ENCODE results near the gene DNAH8.

DNAH8 gene

DNA sequence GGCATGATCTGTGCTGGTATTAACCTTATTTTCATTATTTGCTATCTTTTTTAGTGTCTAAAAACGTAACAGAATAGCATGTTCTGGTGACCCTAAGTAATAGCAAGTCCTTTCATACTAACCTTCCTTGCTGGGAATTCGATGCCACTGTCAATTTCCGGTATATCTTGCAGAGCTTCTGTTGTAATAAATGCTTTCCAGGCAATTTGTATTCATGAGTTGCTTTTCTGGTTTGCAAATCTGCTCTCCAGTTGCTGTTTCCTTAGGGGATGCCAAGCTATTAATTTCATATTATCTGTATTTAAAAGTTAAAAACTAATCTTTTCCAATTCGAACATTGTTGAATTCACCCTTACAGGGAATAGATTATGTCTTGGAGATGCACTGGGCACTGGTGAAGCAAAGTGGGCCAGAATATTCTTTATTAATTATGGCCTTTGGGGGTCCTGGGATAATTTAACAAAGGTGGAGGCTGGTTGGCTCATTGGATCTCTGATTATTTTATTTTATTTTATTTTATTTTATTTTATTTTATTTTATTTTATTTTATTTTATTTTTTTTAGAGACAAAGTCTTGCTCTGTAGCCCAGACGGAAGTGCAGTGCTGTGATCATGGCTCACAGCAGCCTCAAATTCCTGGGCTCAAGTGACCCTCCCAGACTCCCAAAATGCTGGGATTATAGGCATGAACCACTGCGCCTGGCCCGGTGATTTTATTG is 209.8 kb downstream of the DNAH8 start:
- H3K36me3 ChIP-seq (ENCODE audit: control insufficient read depth, low read length) = no peaks in the 10 kb centered on the region
- TF ChIP-seq, protein P1, sequence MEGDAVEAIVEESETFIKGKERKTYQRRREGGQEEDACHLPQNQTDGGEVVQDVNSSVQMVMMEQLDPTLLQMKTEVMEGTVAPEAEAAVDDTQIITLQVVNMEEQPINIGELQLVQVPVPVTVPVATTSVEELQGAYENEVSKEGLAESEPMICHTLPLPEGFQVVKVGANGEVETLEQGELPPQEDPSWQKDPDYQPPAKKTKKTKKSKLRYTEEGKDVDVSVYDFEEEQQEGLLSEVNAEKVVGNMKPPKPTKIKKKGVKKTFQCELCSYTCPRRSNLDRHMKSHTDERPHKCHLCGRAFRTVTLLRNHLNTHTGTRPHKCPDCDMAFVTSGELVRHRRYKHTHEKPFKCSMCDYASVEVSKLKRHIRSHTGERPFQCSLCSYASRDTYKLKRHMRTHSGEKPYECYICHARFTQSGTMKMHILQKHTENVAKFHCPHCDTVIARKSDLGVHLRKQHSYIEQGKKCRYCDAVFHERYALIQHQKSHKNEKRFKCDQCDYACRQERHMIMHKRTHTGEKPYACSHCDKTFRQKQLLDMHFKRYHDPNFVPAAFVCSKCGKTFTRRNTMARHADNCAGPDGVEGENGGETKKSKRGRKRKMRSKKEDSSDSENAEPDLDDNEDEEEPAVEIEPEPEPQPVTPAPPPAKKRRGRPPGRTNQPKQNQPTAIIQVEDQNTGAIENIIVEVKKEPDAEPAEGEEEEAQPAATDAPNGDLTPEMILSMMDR (IDR thresholded peaks at IDR 0.05; ENCODE audit: low read depth, low read length, poor library complexity, severe bottlenecking) = no peak
- TF ChIP-seq EZH2phosphoT487 (IDR thresholded peaks at IDR 0.05; ENCODE audit: borderline replicate concordance, low read length) = no peak
- H3F3A ChIP-seq (ENCODE audit: control insufficient read depth, insufficient read depth) = no peaks in the 10 kb centered on the region
- H3K27me3 ChIP-seq (ENCODE audit: control insufficient read depth, low read length) = peaks cover 10% of the 10 kb centered on the region
- no peak overlapping the region for H3K4me2 ChIP-seq (ENCODE audit: low read length)
- H3K9me2 ChIP-seq (replicated peaks; ENCODE audit: control insufficient read depth, low read length) = no peaks in the 10 kb centered on the region
- no peak overlapping the region for H3K4me3 ChIP-seq (ENCODE audit: low read length)
- H3K9me3 ChIP-seq (ENCODE audit: control insufficient read depth, insufficient read depth, low read length) = no peaks in the 10 kb centered on the region
- H3K79me2 ChIP-seq (ENCODE audit: control insufficient read depth, low read length) = no peaks in the 10 kb centered on the region
- no peak overlapping the region for H3K27ac ChIP-seq (ENCODE audit: low read depth, low read length)
- H4K20me1 ChIP-seq (ENCODE audit: control insufficient read depth, insufficient read depth, low read depth, low read length) = no peaks in the 10 kb centered on the region
- no peaks in the 10 kb centered on the region for H3K4me1 ChIP-seq (ENCODE audit: control insufficient read depth, low read length)

DNA sequence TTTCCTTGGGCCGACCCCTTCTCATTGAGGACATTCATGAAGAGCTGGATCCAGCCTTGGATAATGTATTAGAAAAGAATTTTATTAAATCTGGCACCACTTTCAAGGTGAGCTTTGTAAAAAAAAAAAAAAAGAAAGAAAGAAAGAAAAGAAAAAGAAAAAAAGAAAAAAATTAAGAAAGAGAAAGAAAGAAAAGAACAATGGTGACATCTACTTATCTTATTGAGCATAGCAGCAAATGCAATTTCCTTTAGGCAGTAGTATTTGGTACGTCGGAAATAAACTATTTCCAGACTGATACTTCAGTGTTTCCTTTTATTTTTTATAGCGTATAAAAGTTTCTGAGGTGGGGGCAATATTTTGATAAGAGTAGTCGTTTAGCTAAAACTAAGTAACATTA is 214.4 kb downstream of the DNAH8 start:
- Histone ChIP-seq H3K4me3 (ENCODE audit: low read length) (no peak overlapping the region), H3K4me2 (ENCODE audit: low read length) (no peak overlapping the region), H4K20me1 (ENCODE audit: control insufficient read depth, insufficient read depth, low read depth, low read length) (no peaks in the 10 kb centered on the region), H3K9me2 (replicated peaks; ENCODE audit: control insufficient read depth, low read length) (no peaks in the 10 kb centered on the region), H3F3A (ENCODE audit: control insufficient read depth, insufficient read depth) (no peaks in the 10 kb centered on the region), H3K27me3 (ENCODE audit: control insufficient read depth, low read length) (0 out of 2 replicates have a peak, but pooled peaks cover 6% of the 10 kb centered on the region), H3K27ac (ENCODE audit: low read depth, low read length) (no peak overlapping the region), H3K79me2 (ENCODE audit: control insufficient read depth, low read length) (no peaks in the 10 kb centered on the region), H3K4me1 (ENCODE audit: control insufficient read depth, low read length) (no peaks in the 10 kb centered on the region), H3K9me3 (ENCODE audit: control insufficient read depth, insufficient read depth, low read length) (no peaks in the 10 kb centered on the region), H3K36me3 (ENCODE audit: control insufficient read depth, low read length) (no peaks in the 10 kb centered on the region)
- TF ChIP-seq, protein P1 (IDR thresholded peaks at IDR 0.05; ENCODE audit: low read depth, low read length, poor library complexity, severe bottlenecking) = no peak
- TF ChIP-seq EZH2phosphoT487 (IDR thresholded peaks at IDR 0.05; ENCODE audit: borderline replicate concordance, low read length) = no peak

DNA sequence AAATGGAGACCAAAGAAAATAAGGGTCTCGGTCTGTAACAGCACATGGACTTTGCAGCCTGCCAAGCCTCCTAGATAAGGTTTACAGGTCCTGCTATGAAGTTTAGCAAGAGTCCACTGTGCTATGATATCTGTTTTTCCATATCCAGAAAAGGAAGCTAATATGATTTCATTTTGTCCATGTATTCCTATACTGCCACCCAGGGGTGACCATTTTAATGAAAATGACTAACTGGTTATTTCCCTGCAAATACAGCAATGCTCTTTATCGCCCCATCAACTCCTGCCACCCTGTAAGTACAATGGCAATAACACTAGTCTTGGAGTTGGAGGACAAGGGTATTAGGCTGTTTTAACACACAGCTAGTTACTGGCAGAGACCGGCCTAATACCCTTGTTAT is 218.3 kb downstream of the DNAH8 start:
- Histone ChIP-seq H3K4me3 (ENCODE audit: low read length) (no peak overlapping the region), H4K20me1 (ENCODE audit: control insufficient read depth, insufficient read depth, low read depth, low read length) (no peaks in the 10 kb centered on the region), H3K27me3 (ENCODE audit: control insufficient read depth, low read length) (0 out of 2 replicates have a peak, but pooled peaks cover 6% of the 10 kb centered on the region), H3K79me2 (ENCODE audit: control insufficient read depth, low read length) (no peaks in the 10 kb centered on the region), H3K4me1 (ENCODE audit: control insufficient read depth, low read length) (no peaks in the 10 kb centered on the region), H3K9me2 (replicated peaks; ENCODE audit: control insufficient read depth, low read length) (no peaks in the 10 kb centered on the region), H3K9me3 (ENCODE audit: control insufficient read depth, insufficient read depth, low read length) (no peaks in the 10 kb centered on the region), H3K4me2 (ENCODE audit: low read length) (no peak overlapping the region), H3F3A (ENCODE audit: control insufficient read depth, insufficient read depth) (no peaks in the 10 kb centered on the region), H3K27ac (ENCODE audit: low read depth, low read length) (no peak overlapping the region), H3K36me3 (ENCODE audit: control insufficient read depth, low read length) (no peaks in the 10 kb centered on the region)
- TF ChIP-seq EZH2phosphoT487 (IDR thresholded peaks at IDR 0.05; ENCODE audit: borderline replicate concordance, low read length) = no peak
- TF ChIP-seq, protein P1 (IDR thresholded peaks at IDR 0.05; ENCODE audit: low read depth, low read length, poor library complexity, severe bottlenecking) = peak; percentile 32
